Measurements from ENCODE around the gene KIF1A.

KIF1A gene

DNA sequence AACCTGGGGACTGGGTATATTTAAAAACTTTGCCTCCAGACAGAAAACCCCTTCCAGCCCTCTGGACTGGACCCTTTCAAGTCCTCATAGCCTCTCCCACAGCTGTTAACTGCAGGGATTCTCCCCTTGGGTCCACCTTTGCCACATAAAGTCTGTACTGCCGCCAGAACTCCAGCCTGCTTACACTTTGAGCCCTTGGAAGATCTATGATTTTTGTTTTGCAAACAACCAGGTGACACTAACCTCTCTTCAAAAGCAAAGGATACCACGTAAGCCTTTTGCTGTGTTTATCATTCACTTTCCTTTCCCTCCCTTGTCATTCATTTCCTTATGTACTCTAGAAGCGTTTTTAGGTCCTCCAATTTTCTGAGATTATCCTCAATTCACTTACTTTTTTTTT is 44.5 kb upstream of the KIF1A start:
- no peaks in the 10 kb centered on the region for H3K9me3 ChIP-seq
- TF ChIP-seq, protein P1, sequence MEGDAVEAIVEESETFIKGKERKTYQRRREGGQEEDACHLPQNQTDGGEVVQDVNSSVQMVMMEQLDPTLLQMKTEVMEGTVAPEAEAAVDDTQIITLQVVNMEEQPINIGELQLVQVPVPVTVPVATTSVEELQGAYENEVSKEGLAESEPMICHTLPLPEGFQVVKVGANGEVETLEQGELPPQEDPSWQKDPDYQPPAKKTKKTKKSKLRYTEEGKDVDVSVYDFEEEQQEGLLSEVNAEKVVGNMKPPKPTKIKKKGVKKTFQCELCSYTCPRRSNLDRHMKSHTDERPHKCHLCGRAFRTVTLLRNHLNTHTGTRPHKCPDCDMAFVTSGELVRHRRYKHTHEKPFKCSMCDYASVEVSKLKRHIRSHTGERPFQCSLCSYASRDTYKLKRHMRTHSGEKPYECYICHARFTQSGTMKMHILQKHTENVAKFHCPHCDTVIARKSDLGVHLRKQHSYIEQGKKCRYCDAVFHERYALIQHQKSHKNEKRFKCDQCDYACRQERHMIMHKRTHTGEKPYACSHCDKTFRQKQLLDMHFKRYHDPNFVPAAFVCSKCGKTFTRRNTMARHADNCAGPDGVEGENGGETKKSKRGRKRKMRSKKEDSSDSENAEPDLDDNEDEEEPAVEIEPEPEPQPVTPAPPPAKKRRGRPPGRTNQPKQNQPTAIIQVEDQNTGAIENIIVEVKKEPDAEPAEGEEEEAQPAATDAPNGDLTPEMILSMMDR (IDR thresholded peaks at IDR 0.05; ENCODE audit: low read depth, low read length) = no peak
- no peaks in the 10 kb centered on the region for H3K36me3 ChIP-seq
- no peak for DNase-seq
- H3K4me1 ChIP-seq = no peaks in the 10 kb centered on the region
- no peak overlapping the region for H3K4me3 ChIP-seq (ENCODE audit: low read depth, low read length)
- peaks cover 3% of the 10 kb centered on the region; the same call in 1 of the 2 replicates for H3K27me3 ChIP-seq

DNA sequence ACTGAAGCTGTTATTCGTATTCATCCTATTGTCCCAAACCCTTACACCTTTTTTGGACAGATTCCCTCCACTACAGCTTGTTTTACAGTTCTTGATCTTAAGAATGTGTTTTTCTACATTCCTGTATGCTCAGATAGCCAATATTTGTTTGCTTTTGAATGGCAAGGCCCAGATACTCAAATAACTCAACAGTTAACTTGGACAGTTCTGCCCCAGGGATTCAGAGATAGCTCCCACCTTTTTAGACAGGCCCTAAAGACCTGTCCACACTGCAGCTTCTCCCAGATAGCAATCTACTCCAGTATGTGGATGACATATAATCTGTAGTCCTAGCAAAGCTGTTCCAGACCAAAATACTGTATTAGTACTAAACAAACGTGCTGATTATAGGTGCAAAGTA is 41.5 kb upstream of the KIF1A start:
- H3K36me3 ChIP-seq = no peaks in the 10 kb centered on the region
- H3K4me3 ChIP-seq (ENCODE audit: low read depth, low read length) = no peak overlapping the region
- H3K9me3 ChIP-seq = no peaks in the 10 kb centered on the region
- TF ChIP-seq, protein P1 (IDR thresholded peaks at IDR 0.05; ENCODE audit: low read depth, low read length) = no peak
- DNase-seq = no peak
- peaks cover 3% of the 10 kb centered on the region; the same call in 1 of the 2 replicates for H3K27me3 ChIP-seq
- H3K4me1 ChIP-seq = no peaks in the 10 kb centered on the region

DNA sequence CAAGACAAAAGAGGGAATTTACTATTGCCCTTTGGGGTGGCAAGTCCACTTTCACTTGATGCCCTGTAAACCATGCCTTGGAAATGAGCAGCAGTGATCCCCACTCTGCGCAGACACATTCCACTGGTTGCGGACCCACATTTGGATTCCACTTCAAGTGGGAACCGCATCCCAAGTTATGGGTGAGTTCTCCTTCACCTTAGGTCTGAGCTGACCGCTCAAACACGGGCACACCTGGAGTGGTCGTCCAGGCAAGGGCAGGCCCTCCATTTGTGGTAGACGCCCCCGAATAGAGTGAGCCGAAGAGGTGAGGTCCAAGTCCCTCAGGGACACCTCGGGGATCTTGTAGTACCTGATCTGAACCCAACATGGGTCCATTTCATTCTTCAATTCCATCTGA is 38.9 kb upstream of the KIF1A start:
- no peaks in the 10 kb centered on the region for H3K9me3 ChIP-seq
- TF ChIP-seq, protein P1 (IDR thresholded peaks at IDR 0.05; ENCODE audit: low read depth, low read length) = no peak
- H3K4me3 ChIP-seq (ENCODE audit: low read depth, low read length) = no peak overlapping the region
- DNase-seq = no peak
- no peaks in the 10 kb centered on the region for H3K36me3 ChIP-seq
- peaks cover 3% of the 10 kb centered on the region; the same call in 1 of the 2 replicates for H3K27me3 ChIP-seq
- H3K4me1 ChIP-seq = no peaks in the 10 kb centered on the region

DNA sequence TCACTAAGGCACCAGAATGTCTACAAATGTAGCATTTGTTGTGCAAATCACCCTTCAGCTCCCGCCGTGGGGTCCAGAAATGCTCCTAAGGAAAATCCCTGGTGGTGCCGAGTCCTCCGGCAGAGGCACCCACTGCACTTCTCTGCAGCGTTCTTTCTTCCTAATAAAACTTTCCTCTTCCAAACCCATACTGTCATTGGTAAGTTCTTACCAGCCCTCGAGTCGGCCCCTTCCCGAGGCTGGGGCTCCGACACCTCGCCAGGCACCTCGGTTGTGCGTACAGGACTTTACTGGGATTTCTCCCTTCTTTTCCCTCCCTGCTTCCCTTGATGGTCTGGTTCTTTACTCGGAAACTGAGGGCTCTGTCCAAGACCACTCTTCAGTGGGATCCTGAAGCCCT is 38.3 kb upstream of the KIF1A start:
- peaks cover 3% of the 10 kb centered on the region; the same call in 1 of the 2 replicates for H3K27me3 ChIP-seq
- no peaks in the 10 kb centered on the region for H3K36me3 ChIP-seq
- TF ChIP-seq, protein P1 (IDR thresholded peaks at IDR 0.05; ENCODE audit: low read depth, low read length) = no peak
- H3K4me3 ChIP-seq (ENCODE audit: low read depth, low read length) = no peak overlapping the region
- no peaks in the 10 kb centered on the region for H3K4me1 ChIP-seq
- DNase-seq = no peak
- no peaks in the 10 kb centered on the region for H3K9me3 ChIP-seq

DNA sequence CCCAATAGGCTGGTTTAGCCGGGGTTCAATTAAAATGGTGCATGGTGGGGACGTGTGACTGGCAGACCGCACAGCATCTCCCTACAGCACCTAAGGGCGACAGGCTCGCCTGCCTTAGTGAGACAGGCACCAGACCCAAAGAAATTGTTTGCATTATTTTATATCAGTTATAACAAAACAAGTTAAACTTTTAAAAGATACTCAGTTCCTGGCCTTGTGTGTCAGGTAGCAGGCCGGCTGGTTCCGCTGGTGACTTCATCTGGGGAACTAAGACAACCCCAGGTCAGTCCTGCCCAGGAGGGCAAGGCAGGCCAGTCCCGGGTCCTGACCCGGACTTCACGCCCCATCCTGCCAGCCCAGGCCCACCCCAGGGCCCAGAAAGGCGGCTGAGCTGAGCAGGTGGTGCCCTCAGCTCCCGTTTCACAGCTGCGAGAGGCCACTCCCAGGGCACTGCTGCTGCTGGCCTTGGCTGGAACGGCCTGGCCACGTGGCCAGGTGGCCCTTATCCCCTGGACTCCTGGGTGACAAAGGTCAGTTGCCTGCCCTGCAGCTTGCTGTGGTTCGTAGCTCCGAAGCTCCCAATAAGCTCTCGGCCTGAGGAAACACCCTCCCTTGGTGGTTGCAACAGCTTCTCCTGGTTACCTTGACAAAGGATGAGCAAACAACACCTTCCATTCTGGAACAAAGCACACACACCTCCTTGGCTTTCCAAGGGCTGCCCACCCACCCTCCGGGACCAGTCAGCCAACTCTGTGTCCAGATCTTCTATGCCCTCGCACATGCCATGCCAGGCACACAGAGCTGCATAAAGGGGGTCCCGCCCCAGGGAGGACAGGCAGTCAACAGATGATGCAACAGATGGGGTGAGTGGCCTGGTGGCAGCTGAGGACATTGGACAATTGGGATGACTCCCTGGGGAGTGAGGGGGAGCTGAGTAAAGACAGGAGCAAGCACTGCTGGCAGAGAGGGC is 37.3 kb upstream of the KIF1A start:
- TF ChIP-seq, protein P1 (IDR thresholded peaks at IDR 0.05; ENCODE audit: low read depth, low read length) = no peak

More for the DNA sequence above, 37.3 kb upstream of the KIF1A start:
- Histone ChIP-seq H3K9me3 (no peaks in the 10 kb centered on the region), H3K36me3 (no peaks in the 10 kb centered on the region), H3K27me3 (no peaks in the 10 kb centered on the region), H3K4me3 (ENCODE audit: low read depth, low read length) (no peak overlapping the region), H3K4me1 (no peaks in the 10 kb centered on the region)
- DNase-seq = no peak
